DMS79 (cell line): ENCODE measurements around the gene KY.
A peak's percentile ranks its signal among the peaks of the same experiment; 100 is the strongest.
"Not testable (repeated sequence)": the region's sequence is repeated elsewhere in the genome, so short reads cannot be mapped to it uniquely, and the experiment has no call there.

Source experiments
- DNase-seq: peaks from one replicate; lab custom pipeline; 2025; lab: John Stamatoyannopoulos, UW

Gene KY

GRCh38 chr3:134601539-134602439 is 49.0 kb downstream of the KY start:
- peak; percentile 80 for DNase-seq

GRCh38 chr3:134600685-134601463 is 49.9 kb downstream of the KY start:
- peak; percentile 48 for DNase-seq

DNA sequence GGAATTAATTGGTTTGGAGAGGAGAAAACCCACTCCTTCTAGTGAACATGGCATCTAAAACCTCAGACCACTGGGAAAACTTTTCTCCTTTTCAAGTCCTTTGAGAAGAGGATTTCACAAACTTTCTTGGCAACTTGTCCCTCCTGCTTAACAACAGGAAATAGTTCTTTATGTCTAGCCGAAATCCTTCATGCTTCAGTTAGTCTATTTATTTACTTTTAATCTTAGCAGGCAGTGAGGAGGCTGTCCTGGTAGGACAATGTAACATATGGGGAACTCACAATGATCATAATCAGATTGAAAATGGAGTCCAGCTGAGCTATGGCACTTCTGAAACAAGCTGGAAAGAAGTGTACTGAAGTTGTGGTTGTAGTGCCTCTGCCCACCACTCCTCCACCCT is 50.6 kb downstream of the KY start:
- DNase-seq, result no peak

- no peak for DNase-seq
These were observed 51.9 kb downstream of the KY start for GRCh38 chr3:134598763-134599545.

DNA sequence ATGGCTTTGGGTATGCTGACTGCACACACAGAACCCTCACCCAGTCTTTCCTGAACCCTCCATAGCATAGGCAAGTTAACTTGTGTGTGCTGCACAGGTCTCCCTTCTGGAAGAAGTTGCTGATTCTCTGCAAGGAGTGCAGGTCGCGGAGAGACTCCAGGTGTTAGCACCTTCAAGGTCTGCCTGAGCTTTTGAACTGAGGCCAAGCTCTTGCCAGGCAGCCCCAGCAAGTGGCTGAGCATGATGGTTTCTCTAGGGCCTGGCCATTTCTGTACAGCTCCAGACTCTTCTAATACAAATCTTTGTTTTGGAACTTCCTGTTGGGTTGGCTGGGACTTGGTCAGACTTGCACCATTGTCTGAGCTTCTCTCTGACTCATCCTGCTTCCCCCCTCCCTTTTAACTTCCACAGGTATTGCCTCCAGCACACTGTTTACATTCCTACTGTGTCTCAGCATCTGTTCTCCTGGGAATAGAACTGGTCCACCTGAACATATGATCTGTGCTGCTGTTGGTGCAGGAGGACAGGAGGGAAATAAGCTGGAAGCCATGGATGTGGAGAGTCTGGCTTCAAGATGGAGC is 53.3 kb downstream of the KY start:
- peak; percentile 70 for DNase-seq

DNA sequence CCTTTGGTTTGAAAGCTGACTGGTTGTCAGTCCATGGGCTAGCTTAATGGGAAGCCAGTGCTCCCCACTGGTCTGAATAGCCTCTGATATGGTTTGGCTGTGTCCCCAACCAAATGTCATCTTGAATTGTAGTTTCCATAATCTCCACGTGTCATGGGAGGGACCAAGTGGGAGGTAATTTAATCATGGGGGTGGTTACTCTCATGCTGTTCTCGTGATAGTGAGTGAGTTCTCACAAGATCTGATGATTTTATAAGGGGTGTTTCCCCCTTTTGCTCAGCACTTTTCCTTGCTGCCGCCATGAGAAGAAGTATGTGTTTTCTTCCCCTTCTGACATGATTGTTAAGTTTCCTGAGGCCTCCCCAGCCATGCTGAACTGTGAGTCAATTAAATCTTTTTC is 55.8 kb downstream of the KY start:
- not testable (repeated sequence) for DNase-seq

GRCh38 chr3:134594331-134594741 is 56.5 kb downstream of the KY start:
- DNase-seq, result no peak

GRCh38 chr3:134592806-134593205 is 58.0 kb downstream of the KY start:
- DNase-seq, result no peak

GRCh38 chr3:134590766-134591165 is 60.1 kb downstream of the KY start:
- no peak for DNase-seq

DNA sequence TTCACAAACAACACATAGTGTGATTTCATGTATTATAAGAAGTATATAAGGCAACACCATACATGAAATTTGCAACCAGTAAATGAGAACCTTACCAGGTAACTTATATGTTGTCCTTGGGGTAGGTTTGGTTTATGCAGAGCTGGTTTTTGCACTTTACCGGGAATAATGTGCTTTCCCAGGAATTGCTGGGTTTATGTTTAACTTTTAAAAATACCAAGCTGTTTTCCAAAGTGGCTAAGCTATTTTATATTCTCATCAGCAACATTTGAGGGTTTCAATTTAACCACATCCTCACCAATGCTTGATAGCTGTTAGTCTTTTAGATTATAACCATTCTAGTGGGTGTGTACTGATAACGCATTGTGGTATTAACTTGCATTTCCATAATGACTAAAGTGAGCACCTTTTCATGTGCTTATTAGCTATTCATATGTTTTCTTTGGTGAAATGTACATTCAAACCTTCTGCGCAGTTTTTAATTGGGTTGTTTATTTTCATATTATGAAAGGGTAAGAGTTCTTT is 71.6 kb downstream of the KY start:
- no peak for DNase-seq

GRCh38 chr3:134576831-134577230 is 74.0 kb downstream of the KY start:
- no peak for DNase-seq

DNA sequence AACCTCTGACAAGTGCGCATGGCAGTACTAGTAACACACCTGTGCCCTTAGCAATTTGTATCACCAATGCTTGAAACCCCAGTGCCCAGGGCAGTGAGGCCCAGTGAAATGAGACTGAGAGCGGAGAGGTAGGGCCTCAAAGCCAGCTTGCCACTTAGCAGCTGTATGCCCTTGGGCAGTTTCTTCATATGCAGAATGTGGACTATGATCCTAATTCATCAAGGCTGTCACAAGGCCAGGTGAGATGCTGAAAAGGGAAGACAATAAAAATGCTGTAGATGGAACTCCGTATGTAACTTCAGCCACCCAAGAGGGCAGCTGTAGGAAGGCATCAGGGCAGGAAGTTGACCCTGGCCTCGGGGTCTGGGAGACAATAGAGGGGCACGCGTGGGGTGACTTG is 74.4 kb downstream of the KY start:
- no peak for DNase-seq

- not testable (repeated sequence) for DNase-seq
These were observed 80.9 kb downstream of the KY start for GRCh38 chr3:134569899-134570298.

- no peak for DNase-seq
These were observed 82.0 kb downstream of the KY start for GRCh38 chr3:134568790-134569189.

DNA sequence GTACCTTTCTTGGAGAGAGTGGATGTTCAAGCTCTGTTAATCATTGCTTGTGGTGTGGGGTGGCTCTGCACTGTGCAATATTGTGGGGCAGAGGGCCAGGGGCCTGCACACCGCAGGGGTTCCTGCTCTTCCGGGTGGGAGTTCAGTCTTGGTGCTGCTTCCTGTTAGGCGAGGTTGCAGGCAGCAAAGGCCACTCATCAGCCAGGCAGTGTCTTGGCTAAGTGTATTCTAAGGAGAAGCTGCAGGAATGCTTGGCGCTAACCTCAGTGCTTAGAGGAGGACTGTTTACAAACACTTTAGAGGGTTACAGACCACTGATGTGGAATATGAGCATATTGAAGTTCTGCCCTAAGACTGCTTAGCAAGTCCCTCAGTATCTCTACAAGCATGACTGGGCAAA is 83.2 kb downstream of the KY start:
- DNase-seq, result peak; percentile 62

- DNase-seq, result no peak
These were observed 85.8 kb downstream of the KY start for GRCh38 chr3:134564991-134565390.

DNA sequence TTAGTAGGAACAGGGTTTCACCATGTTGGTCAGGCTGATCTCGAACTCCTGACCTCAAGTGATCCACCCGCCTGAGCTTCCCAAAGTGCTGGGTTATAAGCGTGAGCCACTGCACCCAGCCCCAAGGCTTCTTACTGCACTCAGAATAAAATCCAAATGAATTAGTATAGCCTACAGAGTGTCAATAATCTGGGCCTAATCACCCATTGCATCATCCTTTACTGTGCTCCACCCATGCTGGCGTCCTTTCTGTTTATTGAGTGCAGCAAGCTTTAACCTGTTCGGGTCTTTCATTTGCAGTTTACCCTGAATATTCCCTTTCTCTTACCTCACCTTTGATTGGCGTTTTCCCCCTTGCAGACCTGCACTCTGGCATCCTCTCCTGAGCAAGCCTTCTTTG is 87.2 kb downstream of the KY start:
- DNase-seq, result no peak

- no peak for DNase-seq
These were observed 88.8 kb downstream of the KY start for GRCh38 chr3:134562055-134562454.

- DNase-seq, result no peak
These were observed 91.2 kb downstream of the KY start for GRCh38 chr3:134559591-134559990.
